GM21360 (cell line): ENCODE measurements around the gene AGAP1.

Experiments
- ATAC-seq: cut with Tn5 transposase; IDR thresholded peaks from one replicate; pipeline ENCODE4 v1.9.1; 2021; ENCODE audit warnings: mild to moderate bottlenecking, moderate library complexity; ENCODE audit not compliant: unreplicated experiment

AGAP1 gene

DNA sequence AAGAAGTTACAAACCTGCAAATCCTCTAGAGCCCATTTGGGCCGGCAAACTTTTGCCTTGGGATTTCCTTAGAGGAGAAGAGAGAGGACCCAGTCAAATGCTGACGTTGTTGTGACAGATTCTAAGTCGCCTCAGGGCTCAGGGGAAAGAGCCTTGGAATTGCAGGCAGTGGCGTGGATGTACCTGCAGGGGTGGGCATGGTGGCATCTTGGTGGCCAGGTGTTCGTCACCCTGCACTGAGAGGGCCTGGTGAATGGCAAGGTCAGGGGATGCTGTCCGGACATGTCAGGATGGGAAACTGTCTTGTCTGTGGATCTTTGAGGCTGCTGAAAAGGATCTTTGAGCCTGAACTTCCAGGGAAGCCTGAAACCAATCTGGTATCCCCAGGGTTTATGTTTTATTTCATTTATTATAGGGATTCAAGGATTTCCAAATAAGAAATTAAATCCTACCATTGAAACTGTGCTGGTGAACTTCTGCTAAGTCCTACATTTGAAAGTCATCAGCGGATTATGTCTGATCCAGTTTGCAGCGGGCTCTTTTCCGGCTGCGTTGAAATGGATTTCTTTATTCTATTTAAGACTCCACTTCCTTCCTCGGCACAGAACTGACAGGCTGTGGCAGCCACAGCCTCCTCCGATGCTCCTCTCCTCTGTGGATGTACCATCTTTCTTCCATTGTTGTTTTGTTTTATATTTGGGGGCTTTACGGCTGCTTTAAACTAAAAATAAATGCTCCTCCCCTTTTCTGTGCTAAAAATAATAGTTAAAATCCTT, 207.6 kb downstream of the AGAP1 start:
- no peak for ATAC-seq

- ATAC-seq, result no peak
Measured at GRCh38 chr2:235702186-235702585, 208.3 kb downstream of the AGAP1 start.

- no peak for ATAC-seq
Measured at GRCh38 chr2:235703711-235704295, 210.0 kb downstream of the AGAP1 start.

DNA sequence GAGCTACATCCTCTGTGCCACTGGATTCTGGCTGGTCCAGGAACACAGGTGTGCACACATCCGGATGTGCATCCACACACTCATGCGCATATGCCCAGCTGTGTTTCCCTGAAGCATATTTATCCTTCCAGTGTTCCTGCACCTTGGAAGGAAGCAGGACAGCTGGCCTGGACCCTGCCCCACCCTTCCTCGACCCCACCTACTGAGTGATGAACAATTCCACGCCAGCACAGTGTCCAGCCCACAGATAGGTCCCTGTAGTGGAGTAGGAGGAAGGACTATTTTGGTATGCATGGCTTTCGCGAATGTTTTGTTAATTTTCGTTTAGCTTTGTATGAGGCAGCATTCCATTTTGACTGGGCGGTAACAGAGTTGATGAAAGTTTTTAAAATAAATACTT, 211.5 kb downstream of the AGAP1 start:
- no peak for ATAC-seq

DNA sequence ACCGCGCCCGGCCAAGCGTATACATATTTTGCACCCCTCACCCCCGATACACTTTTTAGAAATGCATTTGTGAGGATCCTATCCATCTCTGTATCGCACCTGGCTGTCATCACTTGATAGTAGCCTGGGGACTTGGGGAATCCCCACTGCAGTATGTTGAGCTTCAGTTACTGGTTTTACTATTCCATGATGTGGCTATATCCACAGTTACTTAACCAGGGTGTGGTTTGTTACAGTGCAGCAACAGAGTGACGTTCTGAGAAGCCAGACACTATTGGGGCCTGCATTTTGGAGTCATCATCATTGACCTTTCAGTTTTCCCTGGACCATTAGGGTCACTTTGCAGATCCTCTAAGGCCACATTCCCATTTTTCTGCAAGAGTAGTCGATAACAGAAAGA, 212.7 kb downstream of the AGAP1 start:
- ATAC-seq, result no peak

GRCh38 chr2:235707411-235708096, 213.7 kb downstream of the AGAP1 start:
- ATAC-seq, result no peak

DNA sequence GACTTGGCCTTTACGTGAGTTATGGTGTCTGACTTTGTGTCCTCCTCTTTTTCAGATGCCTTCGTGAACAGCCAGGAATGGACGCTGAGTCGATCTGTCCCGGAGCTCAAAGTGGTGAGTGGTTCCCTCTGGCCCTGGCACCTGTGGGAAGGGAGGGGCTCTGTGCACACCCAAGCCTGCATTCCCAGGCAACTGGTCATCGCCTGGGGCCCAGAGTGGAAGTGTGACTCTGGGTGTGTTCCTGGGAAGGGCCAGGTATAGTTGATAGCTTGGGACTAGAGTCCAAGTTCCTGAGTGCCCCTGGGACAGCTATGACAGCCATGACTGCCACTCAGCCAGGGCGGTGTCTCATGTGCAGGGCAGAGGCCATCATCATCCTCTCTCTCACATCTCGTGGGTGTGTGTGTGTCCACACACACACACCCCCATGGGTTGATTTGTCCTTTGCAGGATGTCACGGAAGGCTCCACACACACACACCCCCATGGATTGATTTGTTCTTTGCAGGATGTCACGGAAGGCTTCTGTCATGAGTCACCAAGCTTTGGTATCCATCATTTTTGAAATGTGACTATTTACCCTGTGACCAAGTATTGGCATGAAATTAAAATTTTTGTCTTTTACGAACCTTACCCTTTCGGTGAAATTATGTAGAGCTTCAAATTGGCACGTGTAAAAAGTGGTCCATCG, 215.4 kb downstream of the AGAP1 start:
- no peak for ATAC-seq

DNA sequence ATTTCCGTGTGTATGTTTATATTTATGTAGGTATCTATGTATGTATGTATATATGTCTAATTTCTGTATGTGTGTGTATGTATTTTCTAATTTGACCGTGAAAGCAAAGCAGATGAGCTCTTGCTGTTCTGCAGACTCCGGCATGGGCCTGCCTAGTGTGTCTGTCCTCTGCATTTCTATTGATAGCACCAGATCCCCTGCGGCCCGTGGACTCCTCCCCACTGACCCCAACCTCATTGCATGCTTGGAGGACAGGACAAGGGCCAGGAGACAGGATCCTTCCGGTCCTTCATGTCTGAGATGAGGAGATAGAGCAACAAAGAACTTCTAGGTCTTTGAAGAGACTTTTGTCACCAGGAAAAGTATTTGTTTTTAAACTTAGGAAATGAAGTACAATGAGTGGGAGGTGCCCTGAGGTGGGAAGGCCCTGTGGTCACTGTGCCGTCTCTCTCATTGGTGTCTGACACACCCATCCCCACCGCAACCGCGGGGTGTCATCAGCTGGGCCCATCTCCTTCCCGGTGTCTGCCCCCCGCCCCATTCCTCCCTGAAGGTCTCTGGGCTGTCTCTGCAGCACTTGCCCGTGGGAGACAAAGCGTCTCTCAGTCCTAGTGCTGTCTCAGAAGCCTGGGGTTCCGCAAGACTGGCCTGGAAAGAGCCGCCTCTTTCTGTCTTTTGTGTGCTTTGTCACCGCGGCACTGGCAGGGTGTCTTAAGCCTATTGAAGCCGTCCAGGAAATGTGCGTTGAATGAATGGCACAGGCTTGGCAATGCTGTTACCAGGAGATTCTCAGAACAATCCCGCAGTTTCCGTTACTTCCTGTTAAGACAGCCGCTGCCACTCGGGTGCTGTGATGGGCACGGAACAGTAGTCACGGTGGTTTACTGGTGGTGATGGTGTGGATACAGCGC, 216.4 kb downstream of the AGAP1 start:
- no peak for ATAC-seq

DNA sequence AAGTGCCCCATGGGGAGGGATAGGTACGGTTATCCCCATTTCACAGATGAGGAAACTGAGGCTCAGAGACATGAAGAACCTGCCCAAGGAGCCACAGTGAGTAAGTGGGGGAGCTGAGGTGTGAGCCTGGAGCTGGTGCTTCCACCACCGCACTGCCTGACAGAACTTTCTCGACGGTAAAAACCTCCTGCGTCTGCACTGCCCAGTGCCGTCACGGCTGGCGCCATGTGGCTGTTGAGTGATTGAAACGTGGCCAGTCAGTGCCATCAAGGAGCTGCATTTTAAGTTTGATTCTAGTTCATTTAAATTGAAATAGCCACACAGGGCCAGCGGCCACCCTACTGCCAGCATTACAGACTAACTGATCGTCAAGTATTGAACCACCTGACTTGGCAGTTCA, 217.1 kb downstream of the AGAP1 start:
- ATAC-seq, result no peak

GRCh38 chr2:235711527-235711926, 217.7 kb downstream of the AGAP1 start:
- no peak for ATAC-seq

DNA sequence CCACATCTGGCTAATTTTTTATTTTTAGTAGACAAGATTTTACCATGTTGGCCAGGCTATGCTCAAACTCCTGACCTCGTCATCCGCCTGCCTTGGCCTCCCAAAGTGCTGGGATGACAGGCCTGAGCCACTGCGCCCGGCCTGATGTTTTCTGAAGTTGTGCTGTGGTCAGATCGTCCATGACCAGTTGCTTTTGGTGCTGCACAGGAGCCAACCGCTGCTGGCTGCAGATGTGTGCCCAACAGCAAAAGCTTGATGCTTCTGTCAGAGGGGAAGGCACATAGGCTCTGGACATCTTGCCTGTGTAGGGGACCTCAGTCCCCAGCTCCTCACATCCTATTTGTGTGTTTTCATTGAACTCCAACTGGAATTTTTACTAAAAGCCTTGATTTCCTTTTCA, 218.3 kb downstream of the AGAP1 start:
- no peak for ATAC-seq

- ATAC-seq, result no peak
Measured at GRCh38 chr2:235713189-235713588, 219.3 kb downstream of the AGAP1 start.

GRCh38 chr2:235715601-235716000, 221.8 kb downstream of the AGAP1 start:
- no peak for ATAC-seq

DNA sequence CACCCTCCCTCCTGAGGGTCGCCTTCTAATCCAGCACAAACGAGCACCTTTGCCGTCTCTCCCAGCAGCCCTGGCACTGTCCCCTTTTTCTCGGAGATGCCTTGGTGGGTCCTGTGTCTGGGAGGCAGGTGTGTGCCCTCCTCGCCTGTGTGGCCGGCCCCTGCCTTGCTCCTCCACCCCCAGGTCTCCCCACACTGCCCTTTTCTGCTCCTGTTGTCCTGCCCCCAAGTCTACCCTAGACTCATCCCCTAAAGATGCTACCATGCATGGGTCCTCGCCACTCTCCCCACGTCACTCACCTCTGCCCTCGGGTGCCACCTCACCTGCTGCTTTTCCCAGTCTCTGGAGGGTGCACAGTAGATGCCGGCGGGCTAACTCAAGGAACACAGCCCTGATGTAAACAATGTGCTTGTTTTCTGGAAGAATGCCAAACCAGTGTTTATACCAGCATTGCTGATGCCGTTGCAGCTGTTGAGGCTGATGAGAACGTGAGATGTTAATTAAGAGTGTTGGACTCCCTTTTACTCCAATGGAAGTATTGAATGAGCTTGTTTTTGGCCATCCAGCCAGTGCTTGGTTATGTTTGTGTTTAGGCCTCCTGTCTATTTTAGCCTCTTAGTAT, 223.1 kb downstream of the AGAP1 start:
- no peak for ATAC-seq

GRCh38 chr2:235719146-235719942, 225.5 kb downstream of the AGAP1 start:
- no peak for ATAC-seq

DNA sequence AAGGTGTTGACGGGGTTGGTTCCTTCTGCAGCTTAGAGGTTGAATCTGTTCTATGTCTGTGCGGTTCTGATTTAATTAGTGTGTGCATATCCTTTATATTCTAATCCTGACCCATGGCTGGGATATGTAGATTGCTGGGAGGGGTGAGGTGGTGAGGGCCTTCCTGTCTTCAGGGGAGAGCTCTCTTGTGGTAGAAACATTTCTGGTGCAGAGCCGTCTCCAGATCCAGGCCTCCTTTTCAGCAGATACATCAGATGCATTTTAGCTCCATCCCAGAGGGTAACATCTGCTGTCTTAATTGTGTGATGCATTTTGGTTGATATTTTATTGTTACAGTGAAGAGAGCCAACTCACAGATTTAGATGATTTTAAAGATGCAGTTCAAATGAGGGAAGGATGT, 227.8 kb downstream of the AGAP1 start:
- ATAC-seq, result no peak

GRCh38 chr2:235722869-235723268, 229.0 kb downstream of the AGAP1 start:
- ATAC-seq, result no peak

DNA sequence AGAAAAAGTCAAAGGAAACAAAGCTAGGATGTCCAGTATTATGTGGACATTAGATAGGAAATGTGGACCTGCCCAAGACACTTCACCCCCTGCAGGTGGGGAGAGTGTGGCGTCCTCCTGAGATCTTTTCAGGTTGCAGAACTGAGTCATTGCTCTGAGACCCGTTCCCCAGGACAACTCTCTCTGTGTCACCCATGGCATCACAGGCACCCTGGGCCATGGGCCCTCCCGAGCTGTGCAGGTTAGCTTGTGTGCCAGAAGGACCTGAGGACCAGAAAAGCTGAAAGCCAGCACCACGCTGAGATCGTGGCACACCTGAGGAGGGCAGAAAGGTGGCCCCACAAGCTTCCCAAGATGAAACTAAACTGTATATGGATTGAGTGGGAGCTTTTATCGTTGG, 229.5 kb downstream of the AGAP1 start:
- ATAC-seq, result no peak

- ATAC-seq, result no peak
Measured at GRCh38 chr2:235723811-235724465, 230.1 kb downstream of the AGAP1 start.
